Right ventricle myocardium superior (tissue), 1 donor: ENCODE results near the gene SHISAL1. TPM values are rescaled to one million over a fixed set of nuclear protein-coding genes. Genes with fewer than 3 reads are reported as not detected.

Source experiments
- ATAC-seq: fragments of 200-7000 bp; cut with Tn5 transposase; one replicate; pipeline ENCODE4 v1.9.1; 2020; ENCODE audit warnings: mild to moderate bottlenecking; ENCODE audit not compliant: poor library complexity
- DNase-seq: peaks from one replicate; pipeline ENCODE4 v3.0.0-alpha.2; 2020
- intact Hi-C: fragments of 100-400 bp; cut with DNase I; formaldehyde crosslinking; loops from one replicate; pipeline ENCODE4 v1.11.2; 2022
- total RNA-seq: library from RNA; stranded (reverse); fragmentation: NEBNext Ultra II Directional; extraction: Animal tissue kit (Norgen Biotek cat#: 25700); gene quantifications from one replicate; pipeline ENCODE4 v1.2.1, GENCODE V29; 2021
- donor health status: DM: no; HTN: yes; CAD: no; lungs with severe emphysema.

SHISAL1 gene
- total RNA-seq, 1 donor from 2014 or later, result 1.3 TPM

GRCh38 chr22:44291674-44292360, 20.9 kb downstream of the SHISAL1 start:
- intact Hi-C loops, result no loop called here
- ATAC-seq (no peak), DNase-seq (no peak)

GRCh38 chr22:44291265-44291664, 21.5 kb downstream of the SHISAL1 start:
- intact Hi-C loops, result no loop called here
- ATAC-seq (no peak), DNase-seq (no peak)

GRCh38 chr22:44289414-44290171, 23.2 kb downstream of the SHISAL1 start:
- ATAC-seq (no peak), DNase-seq (no peak)
- intact Hi-C loops, result no loop called here

GRCh38 chr22:44288913-44289312, 23.8 kb downstream of the SHISAL1 start:
- no peak for ATAC-seq
- intact Hi-C loops, result no loop called here
- DNase-seq, result no peak

GRCh38 chr22:44287741-44288140, 25.0 kb downstream of the SHISAL1 start:
- DNase-seq, result no peak
- no peak for ATAC-seq
- intact Hi-C loops, result no loop called here

- ATAC-seq, result no peak
- intact Hi-C loops, result no loop called here
- no peak for DNase-seq
Measured at GRCh38 chr22:44287121-44287693, 25.5 kb downstream of the SHISAL1 start.

GRCh38 chr22:44286646-44287045, 26.1 kb downstream of the SHISAL1 start:
- intact Hi-C loops, result no loop called here
- DNase-seq (no peak), ATAC-seq (no peak)

- ATAC-seq (no peak), DNase-seq (no peak)
- intact Hi-C loops, result no loop called here
Measured at GRCh38 chr22:44284711-44285110, 28.0 kb downstream of the SHISAL1 start.

- DNase-seq (no peak), ATAC-seq (no peak)
- intact Hi-C loops, result no loop called here
Measured at GRCh38 chr22:44281768-44282637, 30.7 kb downstream of the SHISAL1 start.

GRCh38 chr22:44280665-44281188, 32.0 kb downstream of the SHISAL1 start:
- intact Hi-C loops, result no loop called here
- ATAC-seq, result no peak

GRCh38 chr22:44279069-44279360, 33.7 kb downstream of the SHISAL1 start:
- intact Hi-C loops, result no loop called here
- ATAC-seq (no peak), DNase-seq (peak; percentile 35)

More at GRCh38 chr22:44280665-44281188, 32.0 kb downstream of the SHISAL1 start:
- DNase-seq, result peak; percentile 33

GRCh38 chr22:44278243-44279068, 34.3 kb downstream of the SHISAL1 start:
- no peak for ATAC-seq
- DNase-seq, result peak; percentile 24
- intact Hi-C loops, result no loop called here

GRCh38 chr22:44277386-44278135, 35.2 kb downstream of the SHISAL1 start:
- ATAC-seq, result no peak
- intact Hi-C loops, result no loop called here

GRCh38 chr22:44276706-44277356, 35.9 kb downstream of the SHISAL1 start:
- DNase-seq, result no peak
- intact Hi-C loops, result no loop called here
- no peak for ATAC-seq

More at GRCh38 chr22:44277386-44278135, 35.2 kb downstream of the SHISAL1 start:
- DNase-seq, result no peak

GRCh38 chr22:44276041-44276440, 36.7 kb downstream of the SHISAL1 start:
- intact Hi-C loops, result no loop called here
- DNase-seq (no peak), ATAC-seq (no peak)

GRCh38 chr22:44275631-44275995, 37.1 kb downstream of the SHISAL1 start:
- ATAC-seq (no peak), DNase-seq (no peak)
- intact Hi-C loops, result no loop called here
